HG03460 (cell line): ENCODE measurements around the gene TRPM4.
"Not testable (repeated sequence)": the region's sequence is repeated elsewhere in the genome, so short reads cannot be mapped to it uniquely, and the experiment has no call there.

Source experiments
- ATAC-seq: cut with Tn5 transposase; IDR thresholded peaks from one replicate; pipeline ENCODE4 v1.9.1; 2021; ENCODE audit not compliant: unreplicated experiment

The TRPM4 gene

GRCh38 chr19:49150106-49150943 is 7.3 kb upstream of the TRPM4 start:
- no peak for ATAC-seq

DNA sequence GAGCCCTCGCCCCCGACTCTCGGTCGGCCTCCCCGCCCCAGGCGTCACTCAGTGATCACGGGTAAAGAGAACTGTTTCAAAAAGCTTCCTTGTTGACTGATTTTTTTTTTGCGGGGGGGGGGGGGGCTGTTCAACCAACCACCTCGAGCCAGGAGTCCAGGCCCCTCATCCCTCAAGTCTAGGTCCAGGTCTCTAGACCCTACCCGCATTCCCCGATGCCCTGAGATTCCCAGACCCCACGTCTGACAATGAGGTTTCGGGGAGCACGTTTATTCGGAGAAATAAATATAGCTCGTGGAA is 6.7 kb upstream of the TRPM4 start:
- ATAC-seq: no peak

GRCh38 chr19:49151267-49152118 is 6.1 kb upstream of the TRPM4 start:
- no peak for ATAC-seq

DNA sequence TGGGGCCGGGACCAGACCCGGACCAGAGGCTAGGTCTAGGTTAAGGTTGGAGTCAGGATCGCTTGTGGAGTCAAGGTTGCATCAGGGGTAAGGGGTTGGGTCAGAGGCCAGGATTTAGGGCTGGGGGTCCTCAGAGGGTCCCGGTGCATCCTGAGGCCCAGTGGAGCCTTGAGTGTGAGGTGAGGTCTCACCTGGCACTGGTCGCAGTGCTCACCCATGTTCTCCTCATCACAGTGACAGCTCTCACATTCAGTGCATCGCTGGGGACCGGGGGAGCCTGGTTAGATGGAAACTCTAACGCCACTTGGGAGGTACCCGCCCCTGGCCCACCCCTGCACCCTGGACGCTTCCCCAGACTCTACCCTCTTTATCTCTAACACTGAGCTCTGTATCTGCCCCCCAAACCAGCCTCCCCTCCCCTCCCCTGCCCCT is 5.5 kb upstream of the TRPM4 start:
- no peak for ATAC-seq

GRCh38 chr19:49153167-49153809 is 4.3 kb upstream of the TRPM4 start:
- no peak for ATAC-seq

- no peak for ATAC-seq
Measured at GRCh38 chr19:49154279-49154678, 3.3 kb upstream of the TRPM4 start.

- no peak for ATAC-seq
Measured at GRCh38 chr19:49155005-49155819, 2.4 kb upstream of the TRPM4 start, which contains the start of gene HRC. Gene HRC, minus strand, starts transcription at chr19:49155396. Its CDS starts 159 bp downstream, at chr19:49155237.

GRCh38 chr19:49155820-49156346 is 1.7 kb upstream of the TRPM4 start:
- no peak for ATAC-seq

- no peak for ATAC-seq
Measured at GRCh38 chr19:49160450-49161189, 3.0 kb downstream of the TRPM4 start.

DNA sequence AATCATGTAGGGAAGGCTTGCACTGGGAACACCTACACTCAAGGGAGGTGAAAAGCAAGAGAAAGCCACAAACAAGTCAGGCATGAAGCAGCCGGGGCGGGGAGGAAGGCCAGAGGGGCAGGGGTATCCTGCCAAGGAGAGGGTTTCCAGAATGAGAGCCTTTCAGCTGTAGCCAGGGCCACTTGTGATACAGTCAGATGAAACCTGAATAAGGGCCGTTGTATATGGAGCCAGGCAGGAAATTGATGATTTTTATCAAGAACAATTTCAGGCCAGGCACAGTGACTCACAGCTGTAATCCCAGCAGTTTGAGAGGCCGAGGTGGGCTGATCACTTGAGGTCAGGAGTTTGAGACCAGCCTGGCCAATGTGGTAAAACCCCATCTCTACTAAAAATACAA is 4.4 kb downstream of the TRPM4 start:
- ATAC-seq: no peak

- ATAC-seq: no peak
Measured at GRCh38 chr19:49165111-49165750, 7.6 kb downstream of the TRPM4 start.

- no peak for ATAC-seq
Measured at GRCh38 chr19:49165865-49166301, 8.3 kb downstream of the TRPM4 start.

GRCh38 chr19:49167857-49168409 is 10.3 kb downstream of the TRPM4 start:
- no peak for ATAC-seq

DNA sequence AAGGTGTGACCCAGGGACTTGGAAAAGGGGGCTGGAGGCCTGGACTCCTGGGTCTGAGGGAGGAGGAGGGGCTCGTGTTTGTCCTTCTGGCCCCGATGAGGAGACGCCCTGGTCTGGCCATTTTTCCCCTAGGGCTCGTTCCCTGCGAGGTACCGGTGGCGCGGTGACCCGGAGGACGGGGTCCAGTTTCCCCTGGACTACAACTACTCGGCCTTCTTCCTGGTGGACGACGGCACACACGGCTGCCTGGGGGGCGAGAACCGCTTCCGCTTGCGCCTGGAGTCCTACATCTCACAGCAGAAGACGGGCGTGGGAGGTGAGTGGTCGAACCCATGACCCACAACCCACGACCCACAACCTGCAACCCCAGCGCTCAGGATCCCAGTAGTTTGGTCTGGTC is 10.8 kb downstream of the TRPM4 start:
- ATAC-seq: no peak

DNA sequence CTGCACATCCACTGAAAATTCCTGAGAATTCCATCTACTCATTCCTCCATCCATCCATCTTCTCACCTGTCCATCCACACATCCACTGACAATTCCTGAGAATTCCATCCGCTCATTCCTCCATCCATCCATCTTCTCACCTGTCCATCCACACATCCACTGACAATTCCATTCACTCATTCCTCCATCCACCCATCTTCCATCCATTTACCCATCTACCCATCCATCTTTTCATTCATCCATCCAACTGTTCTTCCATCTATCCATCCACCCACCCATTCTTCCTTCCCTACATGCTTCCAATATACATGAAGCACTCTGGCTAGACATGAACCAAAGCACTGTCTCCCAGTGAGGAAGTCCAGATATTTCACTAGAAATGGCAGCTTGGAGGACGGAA is 15.6 kb downstream of the TRPM4 start:
- ATAC-seq: no peak

- no peak for ATAC-seq
Measured at GRCh38 chr19:49180659-49181058, 23.1 kb downstream of the TRPM4 start.

- ATAC-seq: not testable (repeated sequence)
Measured at GRCh38 chr19:49182010-49182847, 24.6 kb downstream of the TRPM4 start.

DNA sequence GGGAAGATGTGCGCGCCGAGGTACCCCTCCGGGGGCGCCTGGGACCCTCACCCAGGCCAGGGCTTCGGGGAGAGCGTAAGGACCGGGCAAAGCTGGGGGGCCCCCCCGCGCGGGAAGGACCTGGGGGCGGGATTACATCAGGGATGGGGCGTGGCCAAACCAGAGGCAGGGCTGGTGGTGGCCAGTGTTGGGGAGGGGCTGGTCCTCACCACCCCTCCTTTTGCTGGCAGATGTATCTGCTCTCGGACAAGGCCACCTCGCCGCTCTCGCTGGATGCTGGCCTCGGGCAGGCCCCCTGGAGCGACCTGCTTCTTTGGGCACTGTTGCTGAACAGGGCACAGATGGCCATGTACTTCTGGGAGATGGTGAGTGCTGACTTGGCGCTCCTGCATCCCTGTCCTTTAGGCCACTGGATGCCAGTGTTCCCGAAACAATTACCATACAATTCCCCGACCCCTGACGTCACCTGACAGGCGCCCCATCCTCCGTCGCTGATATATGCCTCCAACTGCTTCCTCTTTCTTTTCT is 25.3 kb downstream of the TRPM4 start:
- no peak for ATAC-seq
